HG03558 (cell line): Measurements from ENCODE around the gene VSX1.

Source experiments
- ATAC-seq: cut with Tn5 transposase; IDR thresholded peaks from one replicate; pipeline ENCODE4 v1.9.1; 2021; ENCODE audit warnings: moderate number of reproducible peaks; ENCODE audit not compliant: unreplicated experiment; ENCODE audit errors: extremely low read depth

Gene VSX1

GRCh38 chr20:25088267-25088666 is 6.3 kb upstream of the VSX1 start:
- no peak for ATAC-seq

DNA sequence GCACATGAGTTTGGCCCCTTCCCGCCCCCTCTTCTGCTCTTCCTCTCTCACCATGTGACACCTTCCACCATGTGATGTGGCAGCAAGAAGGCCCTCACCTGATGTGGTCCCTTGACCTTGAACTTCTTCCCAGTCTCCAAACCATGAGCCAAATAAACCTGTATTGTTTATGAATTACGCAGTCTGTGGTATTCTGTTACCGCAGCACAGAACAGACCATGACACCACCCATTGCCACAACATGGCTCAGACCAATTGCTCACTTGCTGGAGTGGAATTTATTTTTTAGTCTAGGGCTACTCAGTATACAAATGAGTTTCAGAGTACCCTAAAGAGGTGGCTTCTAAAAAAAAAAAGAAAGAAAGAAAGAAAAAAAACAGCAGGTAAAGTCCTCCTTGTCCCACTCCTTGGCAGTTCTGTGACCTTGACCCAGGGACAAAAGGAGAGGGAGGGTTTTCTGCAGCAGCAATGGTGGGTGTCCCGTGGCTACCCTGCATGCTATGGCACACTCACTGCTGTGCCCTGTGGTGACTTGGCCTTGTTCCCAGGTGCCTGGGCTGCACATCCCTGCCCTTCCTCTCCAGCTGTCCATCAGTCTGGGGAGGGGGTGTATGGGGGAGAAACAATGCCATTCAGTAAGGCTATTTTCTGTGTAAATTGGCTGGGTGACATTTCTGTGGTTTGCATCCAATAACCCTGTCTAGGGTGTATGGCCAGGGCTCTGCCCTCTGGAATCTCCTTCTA is 5.4 kb upstream of the VSX1 start:
- no peak for ATAC-seq

DNA sequence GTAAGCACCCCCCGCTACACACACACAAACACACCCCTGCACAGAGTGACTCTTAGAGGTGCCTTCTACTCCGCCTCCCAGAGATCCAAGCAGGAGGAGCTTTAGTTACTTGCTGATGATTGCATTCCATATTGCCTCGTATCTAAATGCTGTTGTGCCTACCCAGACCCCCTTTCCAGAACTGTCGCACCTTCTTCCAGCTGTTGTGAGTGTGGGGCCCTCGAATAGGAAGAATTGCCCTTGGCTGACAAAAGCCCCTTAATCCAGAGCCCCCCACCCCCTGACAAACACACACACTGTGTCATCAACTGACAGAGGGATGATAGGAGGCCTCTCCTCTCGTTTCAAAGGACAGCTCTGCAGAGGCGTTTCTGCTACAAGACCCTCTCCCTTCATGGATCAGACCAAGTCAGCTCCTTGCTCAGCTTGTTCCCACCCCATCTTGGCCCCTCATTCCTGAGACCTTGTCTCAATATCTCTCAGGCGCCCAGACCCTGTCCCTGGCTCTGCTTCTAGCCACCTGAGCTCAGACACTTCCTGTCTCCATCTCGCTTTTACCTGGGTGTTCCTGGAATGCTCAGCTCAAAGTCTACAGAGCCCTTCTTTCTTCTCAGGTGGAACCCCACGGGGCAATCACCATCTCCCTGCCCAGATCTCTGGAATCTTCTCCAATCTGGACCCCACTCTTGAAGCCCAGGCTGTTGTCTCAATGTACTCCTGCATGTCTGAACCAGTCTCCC is 4.0 kb upstream of the VSX1 start:
- ATAC-seq: no peak

GRCh38 chr20:25084626-25085187 is 2.8 kb upstream of the VSX1 start:
- no peak for ATAC-seq

GRCh38 chr20:25083773-25084625 is 2.1 kb upstream of the VSX1 start:
- ATAC-seq: no peak

GRCh38 chr20:25083141-25083772 is 1.3 kb upstream of the VSX1 start:
- ATAC-seq: no peak

DNA sequence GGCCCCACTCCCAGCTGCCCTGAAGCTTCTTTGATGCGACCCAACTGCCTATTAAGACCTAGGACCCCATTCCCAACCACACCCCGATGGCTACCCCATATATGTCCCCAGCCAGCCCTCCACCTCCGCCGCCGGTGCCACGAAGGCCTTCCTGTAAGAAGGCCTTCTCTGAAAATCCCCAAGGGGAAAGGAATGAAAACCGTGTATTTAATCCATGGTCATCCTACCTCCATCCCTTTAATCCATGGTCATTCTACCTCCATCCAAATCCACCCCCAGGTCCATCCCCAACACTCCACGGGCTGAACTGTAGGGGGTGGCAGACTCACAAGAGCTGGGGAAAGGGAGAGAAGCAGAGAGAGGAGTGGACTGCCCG is 545 bp upstream of the VSX1 start:
- no peak for ATAC-seq

- ATAC-seq: no peak
These were observed 744 bp downstream of the VSX1 start for GRCh38 chr20:25081065-25081729.

DNA sequence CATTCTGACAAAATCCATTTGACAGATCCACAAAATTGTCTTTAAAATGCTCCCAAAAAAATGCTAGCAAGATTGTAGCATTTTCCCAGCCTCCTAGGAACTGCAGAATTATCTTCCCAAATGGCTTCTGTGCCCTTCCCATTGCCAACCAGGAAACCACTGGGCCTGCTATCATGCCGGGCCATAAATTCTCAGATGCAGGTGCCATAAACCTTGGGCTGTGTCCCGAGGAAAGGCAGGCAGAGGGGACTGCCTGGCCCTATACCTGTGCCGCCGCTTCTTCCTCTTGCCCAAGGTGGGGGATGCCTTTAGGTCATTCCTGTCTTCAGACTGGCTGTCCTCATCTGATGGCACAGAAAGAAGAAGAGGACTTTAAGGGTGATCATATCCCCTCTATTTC is 2.8 kb downstream of the VSX1 start:
- ATAC-seq: no peak

- no peak for ATAC-seq
These were observed 3.3 kb downstream of the VSX1 start for GRCh38 chr20:25078662-25079061.

- no peak for ATAC-seq
These were observed 4.3 kb downstream of the VSX1 start for GRCh38 chr20:25077610-25078169.

DNA sequence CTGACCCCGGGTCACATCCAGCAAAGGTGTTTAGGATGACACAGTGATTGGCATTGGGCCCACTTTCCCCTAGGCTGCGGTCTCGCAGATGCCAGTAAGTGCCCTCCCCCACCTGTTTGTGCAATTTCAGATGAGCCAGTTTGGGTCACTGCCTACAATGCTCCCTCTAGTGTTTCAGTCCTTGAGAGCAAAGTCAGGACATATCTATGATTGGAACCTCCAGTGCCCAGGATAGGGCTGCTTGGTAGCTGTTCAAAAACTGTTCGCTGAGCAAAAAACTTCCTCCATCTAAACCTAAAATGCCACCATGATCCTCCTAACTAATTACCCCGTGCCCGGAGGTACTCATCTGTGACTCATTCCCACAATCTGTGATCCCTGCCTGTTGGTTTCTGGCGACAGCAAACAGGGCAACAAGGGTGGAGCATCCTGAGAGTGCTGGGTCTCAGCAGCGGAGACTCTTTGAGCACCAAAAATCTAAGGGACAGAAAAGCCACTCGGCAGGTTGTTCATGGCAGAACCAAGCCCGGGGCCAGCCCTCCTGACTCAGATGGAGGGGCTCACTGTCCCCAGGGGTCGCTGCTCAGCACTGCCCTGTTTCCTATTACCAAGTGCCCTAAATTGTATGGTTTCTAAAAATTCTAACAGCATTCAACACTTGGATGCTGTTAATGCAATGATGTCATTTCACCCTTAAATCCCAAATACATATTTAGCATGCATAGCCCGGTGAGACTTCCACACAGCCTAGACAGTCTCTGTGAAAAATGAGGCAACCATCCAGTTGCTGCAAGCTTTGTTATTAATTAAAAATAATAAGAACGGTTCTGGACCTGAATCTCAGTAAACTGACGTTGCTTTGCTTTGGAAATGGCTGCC is 5.0 kb downstream of the VSX1 start:
- ATAC-seq: no peak

DNA sequence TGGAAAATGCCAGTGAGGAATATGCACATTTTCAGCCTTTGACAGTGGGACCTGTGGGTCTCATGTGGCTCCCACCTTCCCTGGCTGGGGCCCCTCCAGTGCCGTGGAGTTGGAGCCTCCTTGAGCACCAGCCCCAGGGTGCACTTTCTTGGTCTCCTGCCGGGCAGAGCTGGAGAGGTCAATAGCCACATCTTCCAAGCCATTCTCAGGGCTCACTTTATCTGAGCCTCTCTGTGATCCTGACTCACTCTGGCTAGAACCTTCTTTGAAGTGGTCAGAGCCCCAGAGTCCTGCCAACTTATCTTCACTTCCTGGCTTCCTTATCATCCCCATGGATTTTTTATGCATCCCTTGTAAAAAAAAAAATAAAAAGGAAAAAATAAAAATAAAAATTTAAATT is 5.7 kb downstream of the VSX1 start:
- ATAC-seq: no peak

DNA sequence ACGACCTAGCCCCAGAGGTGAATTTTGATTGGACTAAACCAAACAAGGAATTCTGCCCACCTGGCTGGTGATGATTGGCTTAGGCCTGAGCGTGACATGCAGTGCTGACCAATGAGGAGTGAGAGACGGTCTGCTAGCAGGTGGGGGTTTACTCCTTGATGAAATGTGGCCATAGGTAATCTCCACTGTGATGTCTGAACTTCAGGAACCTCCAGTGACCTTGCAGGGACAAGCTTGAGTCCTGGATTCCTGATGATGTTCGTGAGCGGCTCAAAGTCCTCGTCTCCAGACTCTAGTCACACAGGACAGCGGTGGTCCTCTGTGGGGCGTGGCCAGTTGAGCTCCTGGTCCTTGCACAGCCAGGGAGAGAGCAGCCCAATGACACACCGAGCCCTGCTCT is 8.4 kb downstream of the VSX1 start:
- no peak for ATAC-seq

DNA sequence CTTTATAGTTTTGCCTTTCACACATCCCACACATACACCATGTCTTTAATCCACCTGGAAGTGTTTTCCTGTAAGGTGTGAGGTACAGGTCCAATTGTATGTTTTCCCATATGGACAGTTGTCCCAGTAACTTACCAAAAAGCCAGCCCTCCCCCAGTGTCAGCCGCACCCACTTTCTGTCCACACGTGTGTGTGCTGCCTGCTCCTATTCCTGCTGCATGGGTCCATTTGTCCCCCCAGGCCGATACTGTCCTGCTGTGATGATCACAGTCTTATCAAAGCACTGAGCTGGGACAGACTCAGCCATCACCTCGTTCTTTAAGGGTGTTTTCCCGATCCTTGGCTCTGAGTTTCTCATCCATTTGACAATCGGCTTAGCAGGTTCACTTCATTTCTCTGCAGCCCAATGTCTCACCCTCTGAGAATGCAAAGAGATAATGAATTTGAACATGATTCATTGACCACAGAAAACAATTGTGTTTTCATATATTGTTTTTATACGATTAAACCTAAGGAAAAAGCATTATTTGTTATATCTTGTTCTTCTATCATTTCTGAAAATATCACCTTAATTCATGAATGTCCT is 9.6 kb downstream of the VSX1 start:
- ATAC-seq: no peak

DNA sequence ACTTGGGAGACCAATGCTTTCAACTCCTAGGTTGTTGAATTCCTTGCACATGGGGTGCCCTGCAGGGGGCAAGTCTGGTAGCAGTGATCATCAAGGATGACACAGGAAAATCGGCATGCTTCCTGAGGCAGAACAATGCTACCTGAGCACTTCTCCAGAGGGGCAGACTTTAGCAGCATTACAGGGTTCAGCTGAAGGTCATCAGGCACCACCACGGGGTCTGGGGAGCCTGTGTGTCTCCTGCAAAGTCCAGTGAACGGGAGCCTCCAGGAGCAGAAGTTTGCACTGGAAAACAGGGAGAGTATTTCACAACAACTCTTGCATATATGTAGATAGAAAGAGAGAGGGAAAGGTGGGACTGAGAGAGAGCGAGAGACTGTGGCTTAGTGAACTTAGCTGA is 10.2 kb downstream of the VSX1 start:
- no peak for ATAC-seq

GRCh38 chr20:25070821-25071473 is 11.0 kb downstream of the VSX1 start:
- no peak for ATAC-seq
